ENCODE results near the gene HAUS7.
"Not testable (repeated sequence)": the region's sequence is repeated elsewhere in the genome, so short reads cannot be mapped to it uniquely, and the experiment has no call there.

Gene HAUS7

DNA sequence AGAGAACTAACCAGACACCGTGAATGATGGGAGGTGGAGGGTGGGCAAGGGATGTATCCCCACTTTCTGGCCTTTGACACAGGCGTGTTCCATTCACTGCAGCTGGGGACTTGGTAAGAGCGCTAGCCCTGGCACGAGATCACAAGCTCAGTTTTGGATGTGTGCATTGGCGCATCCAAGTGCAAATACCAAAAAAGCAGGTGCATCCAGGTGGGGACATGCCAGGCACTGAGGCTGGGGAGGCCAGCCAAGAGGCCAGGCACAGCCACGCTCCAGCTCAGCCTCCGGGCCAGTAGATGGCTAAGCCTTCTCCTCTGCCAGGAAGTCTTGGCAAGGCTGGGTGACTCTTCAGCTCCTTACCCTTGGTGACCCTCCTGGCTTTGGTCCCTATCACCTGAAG, 63.5 kb downstream of the HAUS7 start:
- DNase-seq, result no peak

DNA sequence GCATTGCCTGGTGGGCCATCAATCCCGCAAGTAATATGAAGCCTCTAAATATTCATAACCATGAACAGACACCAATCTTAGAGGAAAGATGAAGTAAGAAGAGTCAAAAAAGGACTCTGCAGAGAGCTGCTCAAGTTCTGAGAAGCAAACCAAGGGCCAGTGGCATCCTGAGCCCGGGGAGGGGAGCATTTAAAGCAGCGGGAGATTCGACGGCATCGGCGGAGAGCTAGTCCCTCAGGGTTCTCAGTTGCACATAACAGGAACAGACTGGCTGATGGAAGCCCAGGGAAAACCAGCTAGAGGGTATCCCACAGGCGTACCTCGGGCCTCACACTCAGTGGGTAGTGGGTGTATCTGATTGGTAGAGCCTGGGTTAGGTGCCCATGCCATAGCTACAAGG, 64.4 kb downstream of the HAUS7 start:
- DNase-seq, result no peak

DNA sequence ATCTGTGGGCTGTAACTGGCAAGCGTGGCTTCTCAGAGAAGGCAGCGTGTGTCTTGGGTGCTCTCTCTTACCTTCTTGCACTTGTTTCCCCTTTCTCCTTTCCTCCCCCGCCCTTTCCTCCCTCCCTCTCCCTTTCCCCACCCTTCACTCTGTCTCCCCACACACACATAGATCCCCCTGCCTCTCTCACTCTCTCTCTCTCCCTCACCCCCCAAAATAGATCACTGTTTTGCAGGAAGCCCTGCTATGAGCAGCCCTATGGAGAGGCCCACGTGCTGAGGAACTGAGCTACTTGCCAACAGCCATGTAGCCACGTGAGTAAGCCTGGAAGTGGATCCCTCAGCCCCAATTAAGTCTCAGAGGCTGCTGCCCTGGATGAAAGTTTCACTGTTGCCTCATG, 65.0 kb downstream of the HAUS7 start:
- no peak for DNase-seq

DNA sequence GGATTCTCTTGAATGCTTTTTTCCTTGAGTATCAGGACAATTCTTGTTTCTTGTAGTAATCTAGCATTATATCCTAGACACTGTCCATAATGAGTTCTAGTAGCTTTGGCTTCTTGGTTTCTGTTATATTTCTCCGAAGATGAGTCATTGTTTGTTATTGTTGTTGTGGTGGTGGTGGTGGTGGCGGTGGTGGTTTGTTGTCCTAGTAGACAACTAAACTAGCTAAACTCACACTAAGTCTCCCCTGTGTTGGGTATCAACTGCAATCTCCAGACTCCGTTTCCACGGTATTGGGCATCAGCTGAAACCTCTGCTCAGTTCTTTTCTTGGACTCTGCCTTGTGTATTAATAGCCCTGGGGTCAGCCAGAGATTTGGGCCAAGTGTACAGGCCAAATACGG, 66.0 kb downstream of the HAUS7 start:
- not testable (repeated sequence) for DNase-seq

DNA sequence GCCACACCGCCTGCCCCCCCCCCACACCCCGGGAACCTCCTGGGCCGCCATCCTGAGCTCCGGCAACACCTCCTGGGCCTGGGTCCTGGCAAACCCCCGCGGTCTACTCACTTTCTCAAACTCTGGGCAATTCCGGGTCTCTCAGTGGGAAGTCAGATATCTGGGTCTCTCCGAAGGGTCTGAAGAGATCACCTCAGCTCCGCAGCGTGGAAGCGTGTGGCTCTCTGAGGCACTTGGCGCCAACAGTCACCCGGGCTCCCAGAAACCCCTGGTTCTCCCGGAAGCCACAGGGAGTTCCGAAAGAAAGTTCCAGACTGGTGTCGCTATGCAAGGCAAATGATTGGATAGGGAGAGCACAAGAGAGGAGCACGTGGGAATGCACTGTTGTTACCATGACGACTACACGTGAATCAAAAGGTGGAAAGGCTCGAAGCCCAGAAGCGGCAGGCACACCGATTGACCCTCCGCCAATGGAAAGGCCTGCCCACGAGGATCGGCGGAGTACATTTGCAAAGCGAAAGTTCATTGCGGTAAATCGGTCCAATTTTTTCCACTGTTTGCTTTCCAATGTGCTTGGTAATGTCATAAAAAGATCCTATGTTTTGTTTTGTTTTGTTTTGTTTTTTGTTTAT, 69.1 kb downstream of the HAUS7 start, which contains the start of gene PNMA6E:
Gene PNMA6E (minus strand): TSS at position 218 of the 632 bp plus-strand sequence. CDS start 2,501 bp downstream, outside the sequence.
- DNase-seq, result no peak

DNA sequence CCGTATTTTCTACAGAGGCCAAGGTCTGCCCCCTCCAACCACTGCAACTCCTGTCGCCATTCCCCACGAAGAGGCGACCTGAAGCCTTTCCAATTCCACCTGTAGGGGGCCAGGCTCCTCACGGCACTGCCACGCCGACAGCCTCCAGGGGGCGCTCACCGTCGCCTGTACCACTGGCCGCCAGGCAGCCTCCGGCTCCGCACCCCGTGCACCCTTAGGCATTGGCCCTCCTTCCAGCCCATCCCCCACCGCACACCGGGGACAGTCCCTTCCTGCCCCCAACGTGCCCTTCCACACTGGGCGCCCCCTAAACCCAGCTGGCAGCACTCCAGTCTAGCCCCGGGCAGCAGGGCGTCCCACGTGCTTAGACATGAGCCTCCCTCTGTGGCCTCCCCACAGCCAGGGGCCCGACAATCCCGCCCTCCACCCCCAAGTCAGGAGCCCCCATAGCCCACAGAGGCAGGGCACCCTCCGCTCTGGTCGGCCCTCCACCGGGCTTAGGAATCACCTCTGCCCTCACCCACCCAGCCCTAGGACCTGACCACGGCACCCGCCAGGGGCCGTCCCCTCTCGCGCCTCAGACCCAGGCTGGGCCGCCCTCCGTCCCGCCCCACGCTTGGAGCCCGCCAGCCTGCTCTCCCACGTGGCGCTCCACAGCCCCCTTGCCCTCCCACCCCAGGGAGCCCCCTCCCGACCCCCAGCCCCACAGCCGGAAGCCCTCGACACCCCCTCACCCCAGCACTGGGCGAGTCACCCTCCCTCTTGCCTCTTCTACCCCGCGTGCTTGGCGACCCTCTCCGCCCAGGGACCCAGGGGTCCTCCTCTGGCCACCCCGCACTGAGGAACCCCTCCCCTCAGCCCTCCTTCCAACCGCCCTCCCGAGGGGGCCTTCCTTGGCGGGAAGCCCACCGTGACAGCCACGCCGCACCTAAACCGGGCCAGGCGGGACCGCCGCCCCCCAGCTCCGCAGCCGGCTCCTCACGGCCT, 69.9 kb downstream of the HAUS7 start:
- DNase-seq, result no peak

DNA sequence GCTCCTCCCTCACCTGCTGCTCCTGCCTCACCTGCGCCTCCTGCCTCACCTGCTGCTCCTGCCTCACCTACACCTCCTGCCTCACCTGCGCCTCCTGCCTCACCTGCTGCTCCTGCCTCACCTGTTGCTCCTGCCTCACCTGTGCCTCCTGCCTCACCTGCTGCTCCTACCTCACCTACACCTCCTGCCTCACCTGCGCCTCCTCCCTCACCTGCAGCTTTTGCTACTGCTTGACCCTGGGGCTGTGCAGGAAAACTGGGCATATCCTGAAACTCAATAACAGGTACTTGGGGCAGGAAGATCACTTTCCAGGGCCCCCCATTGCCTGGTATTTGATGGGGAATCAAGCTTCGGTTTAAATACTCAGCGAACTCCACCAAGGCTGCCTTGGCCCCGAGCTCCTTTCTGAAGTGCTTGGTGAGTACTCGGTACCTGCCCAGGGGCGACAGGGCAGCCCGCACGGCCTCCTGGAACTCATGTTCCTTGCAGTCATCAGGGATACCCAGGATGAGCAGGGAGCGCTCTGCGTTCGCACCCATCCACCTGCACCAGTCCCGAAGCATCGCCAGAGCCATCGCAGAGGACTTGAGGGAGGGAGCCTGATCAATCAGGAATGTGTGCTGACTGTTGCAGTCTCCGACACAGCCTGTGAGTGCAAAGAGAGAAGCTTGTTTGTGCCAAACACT, 72.0 kb downstream of the HAUS7 start:
- no peak for DNase-seq
